Sigmoid colon (tissue), 7 donors: ENCODE results near the gene PNLIPRP2. TPM values are rescaled to one million over a fixed set of nuclear protein-coding genes. Genes with fewer than 3 reads are reported as not detected.

Source experiments
- DNase-seq: peaks from one replicate; pipeline ENCODE4 v3.0.0-alpha.2; 2019
- H3K27ac ChIP-seq, 4 donors: fragments of 200-600 bp; sonication (generic); one replicate each; pipeline ENCODE4 v1.5.1; 2016 to 2019; ENCODE audit warnings: mild to moderate bottlenecking in 1 of 4
- H3K27me3 ChIP-seq, 3 donors: fragments of 200-600 bp; sonication (generic); one replicate each; pipeline ENCODE4 v1.5.1; 2019; ENCODE audit warnings: mild to moderate bottlenecking in 1 of 3
- H3K36me3 ChIP-seq, 4 donors: fragments of 200-600 bp; sonication (generic); one replicate each; pipeline ENCODE4 v1.5.1; 2016 to 2019
- H3K4me1 ChIP-seq, 4 donors: fragments of 200-600 bp; sonication (generic); one replicate each; pipeline ENCODE4 v1.5.1; 2017 to 2019
- H3K4me3 ChIP-seq, 4 donors: fragments of 200-600 bp; sonication (generic); one replicate each; pipeline ENCODE4 v1.5.1; 2017 to 2019; ENCODE audit warnings: mild to moderate bottlenecking in 2 of 4, moderate library complexity in 1 of 4
- H3K9me3 ChIP-seq, 4 donors: fragments of 200-600 bp in 3 of 4; sonication (generic) in 3 of 4; one replicate each; pipeline versions ENCODE4 v1.5.1 to v1.6.1; 2013 to 2019
- CTCF ChIP-seq, 4 experiments: fragments of 450-650 bp in 3 of 4; fragments of 200-600 bp in 1 of 4; IDR thresholded peaks; one replicate each; pipeline ENCODE4 v1.5.1; 2016 to 2019; ENCODE audit warnings: antibody characterized with exemption in 4 of 4, mild to moderate bottlenecking in 3 of 4, moderate library complexity in 2 of 4
- EP300 ChIP-seq, 4 donors: sonication (generic); formaldehyde crosslinking; IDR thresholded peaks; one replicate each; pipeline ENCODE4 v1.6.1; 2017; ENCODE audit warnings: antibody characterized with exemption in 4 of 4
- POLR2A ChIP-seq, 2 donors: fragments of 450-650 bp; IDR thresholded peaks; one replicate each; pipeline ENCODE4 v1.6.1; 2016; ENCODE audit warnings: antibody characterized with exemption in 2 of 2, mild to moderate bottlenecking in 2 of 2, moderate library complexity in 2 of 2
- POLR2AphosphoS5 ChIP-seq, 4 donors: sonication (generic); formaldehyde crosslinking; IDR thresholded peaks; one replicate each; pipeline ENCODE4 v1.6.1; 2017; ENCODE audit warnings: antibody characterized with exemption in 4 of 4
- WGBS, 2 donors: extraction: QIAGEN DNeasy Blood & Tissue Kit; methylation state at CpG; one replicate each; pipeline ENCODE4 v1.1.7; 2013; 5-methylcytosine and 5-hydroxymethylcytosine counted together
- intact Hi-C: fragments of 100-400 bp; cut with DNase I; formaldehyde crosslinking; loops from one replicate; pipeline ENCODE4 v1.15.1; 2023
- polyA plus RNA-seq, 3 donors: library from polyadenylated mRNA; stranded (reverse); fragments of 200-250 nt; gene quantifications; one replicate each; pipeline ENCODE4 v1.2.3, GENCODE V29; 2013
- total RNA-seq, 4 donors: library from RNA; depleted of rRNA; stranded (reverse); fragments of >200 nt; gene quantifications; one replicate each; pipeline ENCODE4 v1.1.0, GENCODE V29; 2016
- donor health status: healthy with polysubstance abuse.
- donor health status: Bipolar disorder and iron deficiency.
- donor health status: healthy.

The PNLIPRP2 gene
- total and polyA plus RNA-seq, 7 donors = 0.95 to 1.8 TPM; not detected in 5

- no peak overlapping the region for H3K4me3 ChIP-seq
- H3K36me3 ChIP-seq = no peaks in the 10 kb centered on the region
- H3K27me3 ChIP-seq = peaks cover 0 to 11% (median 4%) of the 10 kb centered on the region in 3 donors
- H3K9me3 ChIP-seq = no peaks in the 10 kb centered on the region
- H3K27ac ChIP-seq = no peak overlapping the region
- WGBS, 2 donors = 55 to 83% methylated on average over 8 of the region's 8 CpGs
- no peak for DNase-seq
- intact Hi-C loops = no loop called here
- no peaks in the 10 kb centered on the region for H3K4me1 ChIP-seq
- TF ChIP-seq EP300 (IDR thresholded peaks at IDR 0.05) (no peak), POLR2AphosphoS5 (IDR thresholded peaks at IDR 0.05) (no peak), CTCF (IDR thresholded peaks at IDR 0.05) (no peak), POLR2A (IDR thresholded peaks at IDR 0.05) (no peak)
Observed at GRCh38 chr10:116621476-116621875, 723 bp downstream of the PNLIPRP2 start.

- WGBS, 2 donors = 86 to 88% methylated on average over 11 of the region's 11 CpGs
- peaks cover 0 to 1% (median under 1%) of the 10 kb centered on the region in 4 donors for H3K4me1 ChIP-seq
- H3K36me3 ChIP-seq = no peaks in the 10 kb centered on the region
- intact Hi-C loops = no loop called here
- H3K9me3 ChIP-seq = no peaks in the 10 kb centered on the region
- TF ChIP-seq POLR2AphosphoS5 (IDR thresholded peaks at IDR 0.05) (no peak), EP300 (IDR thresholded peaks at IDR 0.05) (no peak), POLR2A (IDR thresholded peaks at IDR 0.05) (no peak), CTCF (IDR thresholded peaks at IDR 0.05) (no peak)
- H3K27ac ChIP-seq = no peak overlapping the region
- no peak for DNase-seq
- peaks cover 0 to 18% (median 11%) of the 10 kb centered on the region in 3 donors for H3K27me3 ChIP-seq
- no peak overlapping the region for H3K4me3 ChIP-seq
Observed at GRCh38 chr10:116621934-116622655, 1.3 kb downstream of the PNLIPRP2 start.

- intact Hi-C loops = loop anchor here (5.0 kb wide), 1 partner anchor 161 kb away; no protein-coding TSS in a partner anchor
- no peak overlapping the region for H3K27ac ChIP-seq
- H3K9me3 ChIP-seq = no peaks in the 10 kb centered on the region
- no peak overlapping the region for H3K4me3 ChIP-seq
- 86 to 92% methylated on average over 7 of the region's 7 CpGs for WGBS, 2 donors
- peaks cover 0 to 25% (median 17%) of the 10 kb centered on the region in 3 donors for H3K27me3 ChIP-seq
- H3K4me1 ChIP-seq = peaks cover 0 to 8% (median 4%) of the 10 kb centered on the region in 4 donors
- DNase-seq = no peak
- no peaks in the 10 kb centered on the region for H3K36me3 ChIP-seq
- TF ChIP-seq POLR2A (IDR thresholded peaks at IDR 0.05) (no peak), EP300 (IDR thresholded peaks at IDR 0.05) (no peak)
Observed at GRCh38 chr10:116625845-116626244, 5.1 kb downstream of the PNLIPRP2 start.

GRCh38 chr10:116626815-116627214, 6.1 kb downstream of the PNLIPRP2 start:
- intact Hi-C loops = loop anchor here (5.0 kb wide), 1 partner anchor 160 kb away; no protein-coding TSS in a partner anchor
- Histone ChIP-seq H3K4me1 (peaks cover 0 to 8% (median 4%) of the 10 kb centered on the region in 4 donors), H3K27ac (no peak overlapping the region), H3K36me3 (no peaks in the 10 kb centered on the region), H3K9me3 (no peaks in the 10 kb centered on the region), H3K27me3 (peaks cover 0 to 25% (median 17%) of the 10 kb centered on the region in 3 donors), H3K4me3 (no peak overlapping the region)
- no peak for TF ChIP-seq EP300 (IDR thresholded peaks at IDR 0.05)
- no peak for TF ChIP-seq CTCF (IDR thresholded peaks at IDR 0.05)
- no peak for TF ChIP-seq POLR2A (IDR thresholded peaks at IDR 0.05)
- no peak for TF ChIP-seq POLR2AphosphoS5 (IDR thresholded peaks at IDR 0.05)
- WGBS, 2 donors = 57 to 70% methylated on average over 9 of the region's 9 CpGs
- DNase-seq = no peak

GRCh38 chr10:116627386-116627933, 6.7 kb downstream of the PNLIPRP2 start:
- H3K27ac ChIP-seq = no peak overlapping the region
- H3K9me3 ChIP-seq = no peaks in the 10 kb centered on the region
- TF ChIP-seq POLR2AphosphoS5 (IDR thresholded peaks at IDR 0.05) (no peak), CTCF (IDR thresholded peaks at IDR 0.05) (peak in 3 of 4 experiments; percentile 20 to 50 (median 30))
- WGBS, 2 donors = 3 to 5% methylated on average over 49 of the region's 49 CpGs
- no peak for DNase-seq
- intact Hi-C loops = loop anchor here (5.0 kb wide), 1 partner anchor 160 kb away; no protein-coding TSS in a partner anchor
- peak overlapping the region in 3 of 4 donors; percentile 15 to 30 (median 23) for H3K4me3 ChIP-seq
- H3K4me1 ChIP-seq = peaks cover 0 to 8% (median 4%) of the 10 kb centered on the region in 4 donors
- H3K27me3 ChIP-seq = peaks cover 0 to 25% (median 17%) of the 10 kb centered on the region in 3 donors
- no peaks in the 10 kb centered on the region for H3K36me3 ChIP-seq
